Measurements from ENCODE around the gene IQSEC1.

IQSEC1 gene

DNA sequence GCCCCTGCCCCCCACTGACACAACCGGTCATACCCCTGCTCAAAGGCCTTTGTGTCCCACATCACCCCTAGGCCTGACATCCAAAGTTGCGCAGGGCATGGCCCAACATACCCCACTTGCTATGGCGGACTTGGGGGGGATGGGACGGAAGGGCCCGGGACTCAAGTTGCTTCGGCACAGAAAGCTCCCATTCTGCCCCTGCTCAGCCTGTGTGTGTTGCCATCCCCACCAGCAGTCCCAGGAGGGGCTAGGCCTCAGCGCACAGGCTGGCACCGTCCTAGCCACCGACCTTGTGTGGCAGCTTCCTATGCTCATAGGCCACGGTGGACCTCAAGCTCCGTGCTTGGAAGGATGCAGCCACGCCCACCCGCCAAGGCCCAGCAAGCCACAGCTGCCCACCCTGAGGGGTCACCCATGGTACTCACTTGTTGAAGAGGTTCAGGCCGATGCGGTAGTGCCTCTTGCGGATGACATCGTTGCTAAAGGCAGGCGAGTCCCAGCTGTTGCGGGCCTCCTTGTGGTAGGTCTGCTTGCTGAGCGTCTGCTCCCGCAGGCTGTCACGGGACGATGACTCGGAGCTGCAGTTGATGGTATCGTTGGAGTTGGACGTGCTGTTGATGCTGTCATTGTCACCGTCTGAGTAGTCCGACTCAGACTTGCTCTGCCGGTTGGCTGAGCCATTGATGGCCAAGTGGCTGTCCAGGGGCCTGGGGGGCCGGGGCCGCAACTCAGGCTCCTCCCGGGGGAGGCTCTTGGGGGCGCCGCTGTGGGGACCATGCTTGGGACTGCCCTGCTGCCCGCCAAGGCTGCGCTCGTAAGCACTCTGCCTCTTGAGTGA is 138.0 kb downstream of the IQSEC1 start:
- no peak for DNase-seq (ENCODE audit: low read depth in 3 of 3)

DNA sequence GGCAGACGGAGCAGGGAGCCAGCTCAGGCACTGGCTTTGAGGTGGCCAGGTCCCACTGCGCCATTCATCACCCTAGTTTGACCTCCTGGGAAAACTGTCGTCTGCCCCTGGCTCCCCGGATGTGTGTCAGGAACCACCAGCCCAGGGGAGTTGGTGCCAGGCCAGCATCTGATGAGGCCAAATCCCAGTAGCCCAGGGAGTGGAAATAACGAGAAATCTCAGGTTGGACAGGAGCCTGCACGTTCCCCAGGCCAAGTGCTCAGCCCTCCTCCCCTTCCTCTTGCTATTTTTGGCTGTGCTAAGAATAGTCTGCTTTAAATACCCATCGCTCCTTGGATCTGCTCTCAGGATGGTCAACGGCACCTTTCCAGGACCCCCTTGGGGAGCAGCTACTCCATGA is 138.8 kb downstream of the IQSEC1 start:
- no peak for DNase-seq (ENCODE audit: low read depth in 3 of 3)

GRCh38 chr3:12933901-12934300 is 139.3 kb downstream of the IQSEC1 start:
- DNase-seq (ENCODE audit: low read depth in 3 of 3) = no peak

DNA sequence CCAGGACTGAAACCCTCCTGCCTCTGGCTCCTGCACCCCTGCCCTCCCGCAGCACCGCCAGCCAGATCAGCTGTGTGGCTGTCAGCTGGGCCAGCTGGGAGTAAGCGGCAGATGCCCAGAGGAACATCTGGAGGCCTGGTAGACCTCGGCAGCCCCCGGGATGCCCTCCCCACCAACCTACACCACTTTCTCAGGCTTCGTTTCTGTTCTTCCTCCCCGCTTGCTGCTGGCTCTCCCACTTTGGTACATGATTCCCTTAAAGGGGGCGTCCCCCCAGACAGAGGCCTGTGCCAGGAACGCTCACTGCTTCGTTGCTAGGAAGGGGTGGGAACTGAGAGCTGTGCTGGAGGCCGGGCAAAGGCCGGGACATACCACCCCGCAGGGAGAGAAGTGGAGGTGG is 140.5 kb downstream of the IQSEC1 start:
- no peak for DNase-seq (ENCODE audit: low read depth in 3 of 3)

DNA sequence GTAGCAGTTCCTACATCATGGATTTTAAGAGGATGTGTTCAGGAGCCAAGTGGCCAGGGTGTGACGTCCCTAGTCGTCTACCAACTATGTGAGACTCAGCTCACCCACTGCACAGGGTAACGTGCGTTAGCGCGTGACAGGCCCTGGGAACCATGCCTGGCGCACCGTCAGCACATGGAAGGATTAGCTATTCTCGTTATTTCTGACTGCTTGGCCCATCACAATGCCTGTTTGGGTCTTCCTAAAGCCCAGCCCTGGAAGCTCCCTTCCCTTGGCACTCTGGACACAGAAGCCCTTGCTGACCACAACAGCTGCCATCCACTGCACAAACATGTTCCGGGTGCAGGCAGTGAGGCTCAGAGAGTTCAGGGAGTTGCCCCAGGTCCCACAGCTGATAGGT is 140.9 kb downstream of the IQSEC1 start:
- no peak for DNase-seq (ENCODE audit: low read depth in 3 of 3)

- no peak for DNase-seq (ENCODE audit: low read depth in 3 of 3)
These were observed 141.8 kb downstream of the IQSEC1 start for GRCh38 chr3:12931273-12931905.

GRCh38 chr3:12929801-12930200 is 143.4 kb downstream of the IQSEC1 start:
- peak in 1 of 3 experiments; percentile 6 for DNase-seq (ENCODE audit: low read depth in 3 of 3)

GRCh38 chr3:12926660-12927059 is 146.6 kb downstream of the IQSEC1 start:
- DNase-seq (ENCODE audit: low read depth in 3 of 3) = no peak

DNA sequence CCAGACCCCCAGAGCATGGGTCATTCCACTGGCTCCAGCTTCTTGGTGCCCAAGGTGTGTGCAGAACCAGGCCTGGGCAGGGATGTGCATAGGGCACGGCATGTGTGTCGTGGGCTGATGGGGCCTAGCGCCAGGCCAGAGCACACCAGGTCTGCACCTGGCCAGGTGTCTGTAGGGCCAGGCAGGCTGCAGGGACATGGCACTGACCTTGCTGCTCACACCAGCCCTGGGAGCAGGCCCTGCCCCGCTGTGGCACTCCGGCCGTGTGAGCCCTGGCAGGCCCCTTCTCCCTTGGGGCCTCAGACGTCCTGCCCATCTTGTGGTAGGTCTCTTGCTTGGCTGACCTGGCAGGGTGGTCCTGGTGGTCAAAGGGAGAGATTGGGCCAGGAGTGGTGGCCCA is 147.6 kb downstream of the IQSEC1 start:
- DNase-seq (ENCODE audit: low read depth in 3 of 3) = no peak

DNA sequence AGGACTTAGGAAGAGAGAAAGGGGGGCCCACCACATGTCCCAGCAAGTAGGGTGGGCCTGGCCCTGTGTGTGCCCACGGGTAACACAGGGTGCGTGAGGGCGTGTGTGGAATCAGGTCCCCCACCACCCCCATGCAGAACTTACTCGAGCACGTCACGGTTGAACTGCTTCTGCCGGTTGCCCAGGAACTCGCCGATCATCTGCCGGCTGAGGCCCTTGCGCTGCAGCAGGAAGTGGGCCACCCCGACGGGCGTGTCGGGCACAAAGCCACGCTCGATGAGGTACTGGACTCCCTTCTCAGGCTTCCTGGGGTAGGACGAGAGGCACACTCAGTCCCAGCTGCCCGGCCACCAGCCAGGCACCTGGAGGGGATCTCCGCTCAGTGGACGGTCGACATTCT is 148.8 kb downstream of the IQSEC1 start:
- DNase-seq (ENCODE audit: low read depth in 3 of 3) = no peak

DNA sequence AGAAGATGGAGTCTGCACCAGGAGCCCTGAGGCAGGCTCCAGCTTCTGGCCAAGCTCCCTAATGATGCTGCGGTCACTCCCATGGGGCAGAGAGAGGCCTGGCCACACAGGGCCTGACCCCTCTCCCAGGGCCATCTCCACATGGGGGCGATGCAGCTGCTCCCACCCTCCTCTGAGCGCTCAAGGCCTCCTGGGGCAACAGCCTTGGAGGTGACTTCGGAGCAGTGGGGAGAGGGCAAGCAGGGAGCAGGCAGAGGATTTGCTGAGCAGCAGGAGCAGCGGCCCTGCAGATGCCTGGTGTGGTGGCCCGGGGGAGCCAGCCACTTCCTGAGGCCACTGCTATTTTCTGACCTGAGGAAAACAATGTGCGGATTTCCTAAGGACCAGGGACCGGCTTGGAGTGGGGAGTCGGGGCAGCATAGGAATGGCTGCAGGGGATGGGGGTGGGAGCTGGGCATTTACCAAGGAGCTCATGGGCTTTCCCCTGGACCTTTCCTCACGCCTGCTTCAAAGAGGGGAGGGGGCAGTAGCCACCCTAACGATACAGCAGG is 150.3 kb downstream of the IQSEC1 start:
- no peak for DNase-seq (ENCODE audit: low read depth in 3 of 3)

- DNase-seq (ENCODE audit: low read depth in 3 of 3) = no peak
These were observed 150.9 kb downstream of the IQSEC1 start for GRCh38 chr3:12922306-12922705.

GRCh38 chr3:12921736-12922135 is 151.5 kb downstream of the IQSEC1 start:
- no peak for DNase-seq (ENCODE audit: low read depth in 3 of 3)

- no peak for DNase-seq (ENCODE audit: low read depth in 3 of 3)
These were observed 152.3 kb downstream of the IQSEC1 start for GRCh38 chr3:12920967-12921366.

GRCh38 chr3:12919205-12919604 is 154.0 kb downstream of the IQSEC1 start:
- no peak for DNase-seq (ENCODE audit: low read depth in 3 of 3)

GRCh38 chr3:12918231-12918630 is 155.0 kb downstream of the IQSEC1 start:
- no peak for DNase-seq (ENCODE audit: low read depth in 3 of 3)

- no peak for DNase-seq (ENCODE audit: low read depth in 3 of 3)
These were observed 157.1 kb downstream of the IQSEC1 start for GRCh38 chr3:12916159-12916558.

DNA sequence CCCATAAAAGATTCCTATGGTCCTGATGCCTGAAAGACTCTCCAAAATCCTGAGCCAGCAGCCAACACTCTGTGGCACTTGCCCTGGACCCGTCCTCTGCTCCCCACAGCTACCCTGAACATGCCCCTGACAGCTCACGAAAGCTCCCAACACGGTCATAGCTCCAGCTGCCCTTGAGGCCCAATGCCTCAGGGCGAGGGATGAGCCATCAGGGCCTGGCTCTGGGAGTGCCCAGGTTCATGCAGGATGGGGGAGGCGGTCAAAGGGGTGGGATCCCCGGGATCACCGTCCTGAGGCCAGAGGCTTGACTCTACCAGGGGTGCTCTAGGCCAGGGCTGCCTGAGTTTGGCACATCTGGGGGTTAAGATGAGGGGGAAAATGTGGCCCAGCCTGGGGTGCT is 159.1 kb downstream of the IQSEC1 start:
- DNase-seq (ENCODE audit: low read depth in 3 of 3) = no peak

- no peak for DNase-seq (ENCODE audit: low read depth in 3 of 3)
These were observed 161.3 kb downstream of the IQSEC1 start for GRCh38 chr3:12911881-12912415.

DNA sequence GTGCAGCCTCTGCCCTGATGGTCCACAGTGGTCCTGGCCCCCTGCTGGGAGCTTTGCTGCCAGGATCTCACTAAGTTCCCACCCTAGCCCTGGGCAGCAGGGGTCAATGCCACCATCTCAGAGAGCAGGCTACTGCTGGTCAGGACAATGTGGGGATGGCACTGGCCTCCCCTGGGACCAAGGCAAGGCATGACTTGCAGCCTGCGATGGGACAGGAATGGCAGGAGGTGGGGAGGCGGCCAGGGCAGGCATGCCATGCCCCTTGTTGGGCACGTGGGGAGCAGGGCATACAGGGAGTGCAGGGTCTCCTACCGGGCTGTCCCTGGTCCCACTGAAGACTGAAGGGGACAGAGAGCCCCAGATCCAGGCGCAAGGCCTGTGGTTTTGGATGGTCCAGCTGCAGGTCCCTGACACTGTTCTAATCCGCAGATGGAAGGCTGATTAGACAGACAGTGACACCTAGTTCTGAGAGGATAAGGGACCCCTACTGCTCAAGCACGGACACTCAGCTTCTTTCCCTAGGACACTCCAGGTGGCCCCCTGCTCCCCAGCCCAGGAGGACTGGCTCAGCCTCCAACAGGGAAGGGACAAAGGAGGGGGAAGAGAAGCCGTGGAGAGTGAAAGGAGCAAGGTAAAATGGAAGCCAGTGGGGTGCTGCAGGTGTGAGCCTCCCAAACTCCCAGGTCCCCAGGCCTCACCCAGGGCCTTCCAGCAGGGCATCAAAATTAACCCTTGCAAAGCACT is 162.7 kb downstream of the IQSEC1 start:
- no peak for DNase-seq (ENCODE audit: low read depth in 3 of 3)

DNA sequence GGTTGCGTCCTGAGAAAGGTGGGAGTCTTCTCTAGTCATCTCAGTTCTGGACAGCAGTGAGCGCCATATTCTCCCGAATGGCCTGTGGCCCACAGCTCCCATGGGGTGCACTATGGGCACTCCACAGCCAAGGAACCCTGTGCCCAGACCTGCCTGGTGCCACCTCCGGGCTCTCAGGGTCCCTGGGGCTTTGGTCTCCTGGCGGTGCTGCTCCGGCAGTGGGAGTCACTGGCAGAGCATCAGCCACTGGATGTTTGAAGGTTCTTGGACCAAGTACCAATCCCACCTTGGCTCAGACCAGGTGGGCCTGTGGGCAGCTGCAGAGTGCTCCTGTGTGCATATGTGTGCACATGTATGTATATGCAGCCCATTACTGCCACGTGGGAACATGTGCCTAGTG is 163.5 kb downstream of the IQSEC1 start:
- no peak for DNase-seq (ENCODE audit: low read depth in 3 of 3)

DNA sequence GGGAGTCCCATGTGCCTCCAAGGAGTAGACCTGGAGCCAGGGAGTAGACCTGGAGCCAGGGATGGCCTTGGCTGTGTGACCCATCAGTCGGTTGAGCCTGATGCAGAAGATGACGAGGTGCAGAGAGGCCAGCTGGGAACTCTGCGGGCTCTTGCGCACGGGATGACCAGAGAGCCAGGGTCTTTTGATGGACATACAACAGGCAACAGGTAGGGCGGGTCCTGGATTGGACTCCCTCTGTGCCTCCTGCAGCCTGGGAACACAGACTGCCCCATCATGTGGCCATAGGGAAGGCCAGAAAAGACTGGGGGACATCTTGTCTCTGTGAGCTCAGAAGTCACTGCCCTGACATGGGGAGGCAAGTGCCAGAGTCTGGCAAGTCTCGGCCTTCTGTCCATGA is 164.4 kb downstream of the IQSEC1 start:
- no peak for DNase-seq (ENCODE audit: low read depth in 3 of 3)
